NCI-H187 (cell line): Measurements from ENCODE around the gene BRAF.
"Not testable (repeated sequence)": the region's sequence is repeated elsewhere in the genome, so short reads cannot be mapped to it uniquely, and the experiment has no call there.

Source experiments
- DNase-seq, 2 experiments: peaks; one replicate each; lab custom pipeline; 2025; lab: John Stamatoyannopoulos, UW

BRAF gene

DNA sequence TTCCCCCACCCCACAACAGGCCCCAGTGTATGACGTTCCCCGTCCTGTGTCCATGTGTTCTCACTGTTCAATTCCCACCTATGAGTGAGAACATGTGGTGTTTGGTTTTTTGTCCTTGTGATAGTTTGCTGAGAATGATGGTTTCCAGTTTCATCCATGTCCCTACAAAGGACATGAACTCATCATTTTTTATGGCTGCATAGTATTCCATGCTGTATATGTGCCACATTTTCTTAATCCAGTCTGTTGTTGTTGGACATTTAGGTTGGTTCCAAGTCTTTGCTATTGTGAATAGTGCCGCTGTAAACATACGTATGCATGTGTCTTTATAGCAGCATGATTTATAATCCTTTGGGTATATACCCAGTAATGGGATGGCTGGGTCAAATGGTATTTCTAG is 216.0 kb downstream of the BRAF start:
- DNase-seq: not testable (repeated sequence)

DNA sequence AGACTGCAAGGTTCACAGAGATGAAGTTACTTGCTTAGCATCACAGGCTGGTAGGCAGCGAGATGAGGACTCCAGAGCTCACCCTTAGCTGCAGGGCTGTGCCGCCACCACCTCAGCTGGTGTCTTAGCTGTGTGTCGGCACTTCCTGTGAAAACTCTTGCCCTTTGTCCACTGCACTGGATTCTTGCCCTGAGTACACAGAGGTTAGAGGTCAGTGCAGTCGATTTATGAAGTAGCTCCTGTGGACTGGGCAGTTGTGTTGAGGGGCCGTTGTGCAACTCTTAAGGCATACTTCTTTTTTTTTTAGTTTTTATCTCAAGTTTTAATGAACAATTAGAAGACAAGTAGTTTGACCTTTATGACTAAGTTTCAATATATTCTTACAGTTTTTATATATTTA is 217.6 kb downstream of the BRAF start:
- no peak for DNase-seq

DNA sequence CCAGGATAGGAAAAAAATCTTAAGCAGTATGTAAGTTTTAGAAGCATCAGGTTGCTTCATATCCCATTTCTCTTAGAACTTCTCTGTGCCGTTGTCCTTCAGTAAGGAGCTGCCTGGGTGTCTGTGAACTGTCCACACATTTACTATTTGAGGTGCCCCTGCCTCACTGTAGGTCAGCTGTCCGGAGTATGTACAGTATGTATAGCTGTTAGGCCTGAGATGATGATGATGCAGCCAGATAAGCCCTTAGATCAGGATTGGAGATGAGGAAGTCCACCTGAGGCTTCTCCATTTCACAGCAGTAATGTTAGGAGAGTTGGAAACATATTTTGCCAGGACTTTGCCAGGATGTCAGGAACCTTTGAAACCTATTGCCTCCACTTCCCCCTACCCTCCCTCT is 220.5 kb downstream of the BRAF start:
- no peak for DNase-seq

DNA sequence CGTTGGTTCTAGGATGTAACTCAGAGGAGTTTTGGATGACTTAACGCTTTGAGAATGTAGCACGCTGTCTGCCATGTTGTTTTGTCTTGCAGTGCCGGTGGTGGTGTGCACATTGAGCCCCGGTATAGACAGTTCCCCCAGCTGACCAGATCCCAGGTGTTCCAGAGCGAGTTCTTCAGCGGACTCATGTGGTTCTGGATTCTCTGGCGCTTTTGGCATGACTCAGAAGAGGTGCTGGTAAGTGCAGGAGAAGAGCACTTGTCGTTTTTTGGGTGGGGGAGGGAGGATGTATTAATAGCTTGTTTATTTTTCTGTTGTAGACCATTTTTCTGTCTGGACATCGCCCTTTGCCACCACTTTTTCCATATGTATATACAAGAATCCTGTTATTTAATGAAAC is 222.0 kb downstream of the BRAF start:
- DNase-seq: no peak

DNA sequence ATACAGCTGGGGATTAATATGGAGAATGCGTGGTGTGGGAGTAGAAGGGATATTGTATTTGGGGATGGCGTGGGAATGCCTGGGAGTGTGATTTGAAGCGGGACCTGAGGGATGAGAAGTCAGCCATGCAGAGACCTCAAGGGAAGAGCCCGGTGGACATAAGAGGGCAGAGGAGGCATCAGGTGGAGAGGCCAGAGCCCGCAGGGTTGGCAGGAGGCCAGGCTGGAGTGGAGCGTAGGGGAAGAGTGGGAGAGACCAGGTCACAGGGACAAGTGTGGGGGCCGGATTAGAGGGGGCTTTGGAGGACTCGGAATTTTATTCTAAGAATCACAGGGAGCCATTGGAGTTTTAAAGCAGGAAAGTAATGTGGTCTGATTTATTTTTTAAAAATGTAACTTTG is 226.3 kb downstream of the BRAF start:
- no peak for DNase-seq

DNA sequence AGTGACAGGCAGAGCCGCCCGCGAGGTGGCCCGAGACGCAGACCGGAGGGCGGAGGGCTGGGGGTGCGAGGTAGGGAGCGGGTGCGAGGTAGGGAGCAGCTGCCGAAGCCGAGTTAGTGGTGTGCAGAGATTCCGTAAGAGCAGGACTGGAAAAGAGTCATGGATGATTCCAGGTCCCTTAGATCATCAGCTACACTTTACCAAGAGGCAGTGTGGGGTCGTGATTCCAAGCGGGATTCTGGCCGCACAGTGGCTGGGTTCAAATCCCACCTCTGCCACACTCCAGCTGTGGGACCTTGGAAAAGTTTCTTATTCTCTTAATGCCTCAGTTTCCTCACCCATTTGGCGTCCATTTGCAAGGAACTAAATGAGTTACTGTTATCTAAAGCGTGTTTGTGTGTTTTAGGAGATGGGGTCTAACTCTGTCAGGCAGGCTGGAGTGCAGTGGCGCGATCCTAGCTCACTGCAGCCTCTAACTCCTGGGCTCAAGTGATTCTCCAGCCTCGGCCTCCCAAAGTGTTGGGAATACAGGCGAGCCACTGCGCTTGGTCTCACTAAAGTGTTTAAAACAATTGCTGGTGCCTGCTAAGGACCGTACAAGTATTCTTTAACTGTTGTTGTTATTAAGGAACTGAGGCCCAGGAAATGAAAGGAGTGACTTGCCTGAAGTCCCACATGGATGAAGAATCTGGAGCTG is 227.1 kb downstream of the BRAF start:
- no peak for DNase-seq

DNA sequence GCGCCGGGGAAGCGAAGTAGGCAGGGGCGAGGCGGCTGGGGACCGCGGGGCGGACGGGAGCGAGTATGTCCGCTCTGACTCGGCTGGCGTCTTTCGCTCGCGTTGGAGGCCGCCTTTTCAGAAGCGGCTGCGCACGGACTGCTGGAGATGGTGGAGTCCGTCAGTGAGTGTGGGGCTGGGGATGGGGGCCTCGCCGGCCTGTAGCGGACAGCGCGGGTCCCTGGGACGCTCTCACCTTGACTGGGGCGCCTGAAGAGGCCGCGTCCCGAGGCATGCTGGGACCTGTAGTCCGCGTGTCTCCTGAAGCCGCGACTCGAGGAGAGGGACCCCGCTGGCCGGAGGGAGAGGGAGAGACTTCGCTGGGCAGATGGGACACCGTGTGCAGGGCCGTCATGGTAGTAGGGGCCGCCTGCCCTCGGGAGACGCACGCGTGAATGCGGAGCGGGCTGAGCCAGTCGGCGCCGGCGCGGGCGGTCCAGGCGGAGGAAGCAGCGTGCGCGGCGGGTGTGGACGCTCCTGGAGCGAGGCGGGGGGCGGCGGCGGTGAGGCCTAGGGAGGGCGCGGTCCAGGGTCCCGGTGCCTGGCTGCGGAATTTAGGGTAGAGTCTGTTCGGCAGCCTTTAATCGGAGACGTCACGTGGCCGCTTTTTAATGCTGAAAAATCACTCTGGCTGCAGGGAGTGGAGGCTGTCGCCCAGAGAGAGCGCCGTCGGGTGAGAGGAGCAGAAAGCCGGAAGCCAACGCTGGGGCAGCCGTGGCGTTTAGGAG is 227.9 kb downstream of the BRAF start, which contains the start of gene NDUFB2:
TSS of gene NDUFB2 (plus strand) at position 29 of the 767 bp plus-strand sequence. CDS start at position 66, 37 bp downstream.
- peak; percentile 82 to 93 for DNase-seq

DNA sequence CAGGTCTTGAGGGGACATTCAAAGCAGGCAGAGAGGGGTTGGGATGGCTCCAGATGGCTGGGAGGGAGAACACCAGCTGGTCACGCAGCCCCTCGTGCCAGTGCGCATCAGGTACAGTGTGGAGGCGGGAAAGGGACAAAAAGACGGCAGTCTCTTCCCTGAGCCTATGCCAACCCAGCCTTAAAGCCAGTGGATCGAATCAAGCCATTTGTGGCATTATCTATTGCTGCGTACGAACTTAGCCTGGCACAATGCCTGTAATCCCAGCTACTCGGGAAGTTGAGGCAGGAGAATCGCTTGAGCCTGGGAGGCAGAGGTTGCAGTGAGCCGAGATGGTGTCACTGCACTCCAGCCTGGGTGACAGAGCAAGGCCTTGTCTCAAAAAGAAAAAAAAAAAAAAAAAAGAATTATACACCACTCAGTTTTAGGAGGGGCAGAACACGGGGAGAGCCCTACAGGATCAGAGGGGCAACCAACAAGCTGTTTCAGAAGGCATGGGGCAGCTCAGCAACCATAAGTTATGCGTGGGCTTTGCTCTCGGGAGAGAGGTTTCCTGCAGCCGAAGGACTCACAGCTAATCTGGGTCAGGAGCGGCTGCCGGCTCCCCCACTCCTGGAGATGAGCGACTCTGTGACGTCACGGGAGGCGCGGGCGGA is 228.6 kb downstream of the BRAF start:
- peak in 1 of 2 experiments; percentile 96 for DNase-seq

DNA sequence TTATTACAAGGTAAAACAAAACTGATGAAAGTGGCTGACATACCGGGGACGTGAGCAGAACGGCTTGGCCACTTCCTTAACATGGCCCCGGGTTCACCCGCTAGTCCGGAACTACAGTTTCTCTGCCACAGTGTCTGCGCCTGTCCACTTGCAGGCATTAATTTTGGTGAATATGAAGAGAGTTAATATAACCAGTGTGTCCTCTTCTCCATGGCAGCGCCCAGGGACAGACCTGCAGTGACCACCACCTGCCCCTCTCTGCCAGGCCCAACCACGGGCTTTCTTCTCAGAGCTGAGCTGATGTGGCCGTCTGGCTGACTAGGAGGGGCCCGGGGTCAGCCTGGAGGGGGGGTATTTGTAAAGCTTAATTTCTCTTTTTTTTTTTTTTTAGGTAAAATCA is 229.3 kb downstream of the BRAF start:
- DNase-seq: no peak

DNA sequence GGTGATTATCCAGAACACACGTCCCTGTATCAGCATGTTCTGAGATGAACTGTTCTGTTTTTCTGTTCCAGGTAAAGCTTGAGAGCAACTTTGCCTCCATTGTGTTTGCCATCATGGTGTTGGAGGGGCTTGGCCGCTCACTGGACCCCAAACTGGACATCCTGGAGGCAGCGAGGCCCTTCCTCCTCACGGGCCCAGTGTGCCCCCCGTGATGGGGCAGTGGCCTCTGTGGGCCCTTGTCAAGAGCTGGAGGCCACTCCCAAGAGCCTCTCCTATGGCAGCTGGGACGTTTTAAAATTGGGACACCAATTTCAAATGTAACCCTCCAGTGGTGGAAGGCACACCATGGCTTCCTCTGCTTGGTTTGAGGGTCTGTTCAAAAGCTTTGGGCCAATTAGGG is 230.1 kb downstream of the BRAF start:
- DNase-seq: no peak

DNA sequence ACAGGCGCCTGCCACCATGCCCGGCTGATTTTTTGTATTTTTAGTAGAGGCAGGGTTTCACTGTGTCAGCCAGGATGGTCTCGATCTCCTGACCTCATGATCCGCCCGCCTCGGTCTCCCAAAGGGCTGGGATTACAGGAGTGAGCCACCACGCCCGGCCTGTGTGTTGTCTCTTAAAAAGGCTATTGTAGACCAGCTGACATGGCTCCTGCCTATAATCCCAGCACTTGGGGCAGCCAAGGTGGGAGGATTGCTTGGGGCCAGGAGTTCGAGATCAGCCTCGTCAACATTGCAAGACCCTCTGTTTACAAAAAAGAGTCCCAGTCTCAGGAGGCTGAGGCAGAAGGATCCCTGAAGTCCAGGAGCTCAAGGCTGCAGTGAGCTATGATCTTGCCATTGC is 230.9 kb downstream of the BRAF start:
- DNase-seq: not testable (repeated sequence)

DNA sequence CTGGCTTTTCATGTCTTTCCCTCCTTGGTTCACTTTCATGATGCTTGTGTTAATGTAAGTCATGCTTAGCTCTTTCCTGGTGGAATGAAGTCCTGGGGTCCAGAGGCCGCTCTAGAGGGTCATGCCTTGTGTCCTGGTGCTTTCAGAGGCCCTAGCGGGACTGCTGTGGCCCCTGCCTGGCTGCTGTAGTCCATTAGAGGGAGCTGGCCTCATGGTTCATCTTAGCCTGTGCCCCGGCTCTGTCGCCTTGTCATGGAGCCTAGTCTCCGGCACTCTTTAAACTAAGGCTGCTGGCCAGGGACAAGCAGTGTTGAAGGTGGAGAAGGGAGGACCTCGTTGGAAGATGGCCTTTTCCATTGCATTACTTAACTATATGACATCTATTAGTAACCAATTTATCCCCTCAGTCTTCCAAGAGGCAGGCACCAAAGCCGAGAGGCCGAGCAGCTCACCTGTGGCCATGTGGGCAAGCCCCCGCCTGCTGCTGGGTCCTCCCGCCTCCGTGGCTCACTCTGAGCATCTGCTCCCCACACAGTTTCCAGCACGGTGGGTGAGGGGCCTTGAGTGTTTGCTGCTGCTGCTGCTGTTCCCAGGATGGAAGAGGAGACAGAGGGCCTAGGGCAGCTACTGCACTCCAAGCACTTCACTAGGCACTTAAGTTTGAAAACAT is 233.2 kb downstream of the BRAF start:
- DNase-seq: no peak

DNA sequence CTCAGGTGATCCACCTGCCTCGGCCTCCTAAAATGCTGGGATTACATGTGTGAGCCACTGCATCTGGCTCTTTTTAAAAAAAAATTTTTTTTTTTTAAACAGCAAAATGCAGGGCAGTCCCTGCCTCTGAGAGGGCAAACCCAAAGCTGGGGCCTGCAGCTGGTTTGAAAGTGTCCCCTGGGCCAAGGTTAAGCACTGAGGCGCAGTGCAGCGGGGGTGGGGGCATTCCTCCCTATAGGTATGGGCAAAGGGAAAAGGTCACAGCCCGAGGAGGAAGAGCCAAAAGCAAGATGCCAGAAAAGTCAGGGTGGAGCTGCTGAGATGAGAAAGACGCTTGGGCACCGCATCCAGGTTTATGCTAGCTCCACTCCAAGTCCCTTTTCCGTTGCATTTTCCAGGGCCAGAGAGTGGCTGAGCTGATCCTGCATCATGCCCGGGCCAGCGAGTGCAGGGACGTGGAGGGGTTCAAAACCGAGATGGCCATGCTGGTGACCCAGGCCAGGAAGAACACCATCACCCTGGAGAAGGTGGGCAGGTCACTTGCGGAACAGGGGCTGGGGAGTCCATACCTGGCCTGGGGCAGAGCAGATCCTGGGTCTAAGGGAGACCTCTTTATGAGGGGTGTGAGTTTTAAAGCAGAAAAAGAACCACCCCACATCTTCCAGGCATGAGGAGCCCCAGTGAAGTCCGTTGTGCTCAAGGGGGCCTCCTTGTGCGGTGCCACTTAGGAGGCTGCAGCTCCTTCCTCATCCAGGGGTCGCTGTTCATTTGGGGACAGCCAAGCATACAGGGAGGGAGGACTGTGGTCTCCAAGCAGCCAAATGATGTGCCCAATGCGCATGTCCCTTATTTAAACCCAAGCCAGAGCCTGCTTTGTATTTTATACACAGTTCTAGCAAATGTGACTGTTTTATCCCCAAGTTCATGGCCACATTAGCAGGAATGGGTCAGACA is 235.3 kb downstream of the BRAF start:
- DNase-seq: no peak

DNA sequence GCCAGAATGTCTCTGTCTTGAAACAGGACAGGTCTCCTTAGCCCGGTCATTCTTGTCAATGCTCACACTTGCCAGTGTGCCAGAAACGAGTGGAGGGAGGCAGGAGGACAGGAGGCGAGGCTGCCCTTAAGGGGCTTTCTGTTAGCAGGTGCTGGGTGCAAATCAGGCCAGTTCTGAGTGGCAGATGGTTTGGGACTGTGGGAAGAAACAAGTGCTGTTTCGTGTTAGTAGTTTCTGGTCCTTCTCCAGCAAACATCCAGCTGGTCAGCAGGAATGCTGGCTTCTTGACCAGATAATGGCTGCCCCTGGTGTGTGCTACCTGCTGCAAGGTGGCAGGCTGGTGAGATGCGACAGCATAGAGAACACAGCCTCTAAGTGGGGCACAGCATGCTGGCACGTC is 236.4 kb downstream of the BRAF start:
- no peak for DNase-seq

DNA sequence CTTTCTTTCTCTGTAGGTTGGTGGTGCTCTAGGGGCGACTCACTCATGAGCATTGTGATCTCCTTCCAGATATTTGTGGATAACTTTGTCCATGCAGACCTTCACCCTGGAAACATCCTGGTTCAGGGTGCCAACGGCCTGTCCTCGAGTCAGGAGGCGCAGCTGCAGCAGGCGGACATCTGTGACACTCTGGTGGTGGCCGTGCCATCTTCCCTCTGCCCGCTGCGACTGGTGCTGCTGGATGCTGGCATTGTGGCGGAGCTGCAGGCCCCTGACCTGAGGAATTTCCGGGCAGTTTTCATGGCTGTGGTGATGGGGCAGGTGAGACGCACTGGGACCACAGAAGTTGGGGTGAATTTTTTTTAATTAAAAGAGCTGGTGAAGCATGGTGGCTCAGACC is 237.8 kb downstream of the BRAF start:
- DNase-seq: no peak

DNA sequence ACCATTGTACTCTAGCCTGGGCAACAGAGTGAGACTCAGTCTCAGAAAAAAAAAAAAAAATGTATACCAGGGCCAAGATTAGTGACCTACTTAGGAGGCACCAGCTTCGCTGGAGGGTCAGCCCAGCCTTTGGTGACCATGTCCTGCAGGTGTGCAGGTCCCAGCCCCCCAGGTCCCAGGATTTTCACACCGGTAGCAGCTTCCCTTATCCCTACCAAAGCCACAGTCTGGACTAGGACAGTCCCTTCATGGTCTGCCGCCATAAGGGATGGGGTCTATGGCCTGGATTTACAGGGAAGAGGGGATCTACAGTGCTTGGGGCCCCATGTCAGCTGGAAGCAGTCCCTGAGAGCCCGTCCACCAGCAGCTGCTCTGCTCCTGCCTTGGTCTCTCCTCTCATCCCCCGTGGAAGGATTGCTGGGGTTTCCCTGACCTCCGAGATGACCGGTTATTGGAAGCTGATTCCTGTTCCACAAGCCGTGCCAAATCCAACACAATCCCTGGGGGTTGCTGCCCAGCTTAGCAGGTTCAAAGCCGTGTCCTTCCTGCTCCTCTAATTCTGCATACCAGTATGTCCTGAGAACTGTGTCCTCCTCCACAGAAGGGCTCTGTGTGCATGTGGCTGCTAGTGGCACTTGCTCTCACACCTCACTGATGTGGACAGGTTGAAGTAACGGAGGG is 239.2 kb downstream of the BRAF start:
- DNase-seq: no peak

DNA sequence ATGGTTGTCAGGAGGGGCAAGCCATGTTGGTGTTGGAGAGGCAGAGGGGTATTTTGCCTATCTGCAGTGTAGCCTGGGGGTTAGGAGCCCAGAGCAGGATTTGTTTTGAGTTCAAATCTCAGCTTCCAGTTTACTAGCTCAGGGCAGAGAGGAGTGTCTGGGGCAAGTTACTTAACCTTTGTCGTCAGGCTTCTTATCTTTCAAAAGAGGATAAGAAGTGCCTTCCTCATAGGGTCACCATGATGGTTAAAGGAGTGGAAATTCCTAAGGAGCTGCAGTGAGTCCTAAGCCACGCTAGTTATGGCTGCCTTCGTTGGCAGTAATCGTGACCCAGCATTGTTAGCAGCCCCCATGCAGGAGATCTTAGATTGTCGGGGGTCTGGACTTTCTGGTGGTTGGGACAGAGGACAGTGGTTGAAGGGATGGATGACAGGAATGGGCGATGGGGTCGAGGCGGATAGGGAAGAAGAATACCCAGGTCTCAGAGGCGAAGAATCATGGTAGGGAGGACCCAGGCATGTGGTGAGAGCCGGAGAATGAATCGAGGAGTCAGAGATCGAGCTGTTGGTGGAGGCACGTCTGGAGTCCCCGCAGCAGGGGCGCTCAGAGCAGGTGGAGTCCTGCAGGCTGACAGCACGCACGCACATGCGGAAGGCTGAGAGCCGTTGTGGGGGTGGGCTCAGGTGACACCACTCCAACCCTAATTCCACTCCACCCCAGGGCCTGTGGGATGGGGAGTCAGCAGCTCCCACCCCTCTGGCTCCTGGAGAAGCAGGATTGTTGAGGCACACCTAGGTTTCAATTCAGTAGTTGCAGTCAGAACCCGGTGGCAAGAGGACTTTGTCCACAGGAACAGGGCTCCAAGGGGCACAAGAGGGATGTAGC is 240.4 kb downstream of the BRAF start:
- no peak for DNase-seq

DNA sequence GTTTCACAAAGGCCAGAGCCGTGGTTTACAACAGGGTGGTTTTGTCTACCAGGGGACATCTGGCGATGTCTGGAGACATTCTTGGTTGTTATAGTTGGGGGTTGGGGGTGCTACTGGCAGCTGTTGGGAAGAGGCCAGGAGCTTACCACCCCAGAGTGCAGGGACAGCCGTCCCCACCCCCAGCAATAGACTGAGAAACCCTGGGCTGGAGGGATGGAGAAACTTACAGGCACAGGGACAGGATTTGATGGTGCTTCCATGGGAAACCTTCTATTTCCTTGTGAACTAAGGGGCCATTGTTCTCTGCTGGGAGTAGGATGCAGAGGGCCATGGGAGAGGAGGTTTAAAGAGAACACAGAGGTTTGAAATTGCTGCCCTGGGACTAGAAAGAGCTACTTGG is 241.1 kb downstream of the BRAF start:
- no peak for DNase-seq

DNA sequence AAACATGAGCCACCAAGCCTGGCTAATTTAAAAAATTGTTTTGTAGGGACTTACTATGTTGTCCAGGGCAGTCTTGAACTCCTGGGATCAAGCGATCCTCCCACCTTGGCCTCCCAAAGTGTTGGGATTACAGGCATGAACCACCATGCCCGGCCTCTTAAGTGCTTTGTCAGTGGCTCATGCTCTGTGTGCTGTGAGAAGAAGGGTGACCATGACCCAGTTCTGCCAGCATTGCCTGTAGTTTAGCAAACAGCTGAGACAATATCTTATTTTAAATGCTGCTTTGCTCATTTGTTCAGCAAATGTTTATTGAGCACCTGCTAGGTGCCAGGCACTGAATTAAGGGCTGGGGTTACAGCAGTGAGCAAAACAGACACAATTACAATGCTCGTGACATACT is 243.0 kb downstream of the BRAF start:
- no peak for DNase-seq

DNA sequence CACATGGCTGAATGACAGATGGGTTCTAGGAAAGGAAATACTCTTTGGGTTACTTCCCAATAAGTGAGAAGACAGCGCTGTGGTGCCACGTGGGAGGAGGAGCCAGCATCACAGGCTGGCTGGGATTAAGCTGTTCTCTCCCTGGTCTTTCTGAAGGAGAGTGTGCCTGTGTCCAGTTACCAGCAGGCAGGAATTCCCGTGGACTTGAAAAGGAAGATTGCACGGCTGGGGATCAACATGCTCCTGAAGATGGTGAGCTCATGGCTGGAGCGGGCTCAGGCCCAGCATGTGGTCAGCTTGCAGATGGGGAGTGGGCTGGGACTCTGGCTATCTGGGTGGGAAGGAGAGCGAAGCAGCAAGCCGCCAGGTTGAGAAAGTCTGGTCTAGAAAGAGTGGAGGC is 243.8 kb downstream of the BRAF start:
- no peak for DNase-seq
